DND-41 (cell line): ENCODE measurements around the gene UGT1A5.

Experiments used
- ATAC-seq: fragments of 200-7000 bp; cut with Tn5 transposase; 3 replicates; pipeline ENCODE4 v1.9.1; 2021; ENCODE audit warnings: low read depth; ENCODE audit not compliant: insufficient read depth
- DNase-seq: peaks from one replicate; pipeline ENCODE4 v3.0.0-alpha.2; 2020
- H2AFZ ChIP-seq: 2 replicates; pipeline ENCODE4 v1.6.0; 2012; ENCODE audit warnings: low read depth, low read length
- H3K27ac ChIP-seq: 2 replicates; pipeline ENCODE4 v1.5.1; 2012; ENCODE audit warnings: low read length, inconsistent platforms
- H3K27me3 ChIP-seq: fragments of 200-600 bp; sonication (generic); 2 replicates; pipeline ENCODE4 v1.6.0; 2012; ENCODE audit warnings: low read length, mild to moderate bottlenecking, inconsistent platforms; ENCODE audit not compliant: insufficient read depth, poor library complexity
- H3K36me3 ChIP-seq: 2 replicates; pipeline ENCODE4 v1.5.1; 2012; ENCODE audit warnings: low read length, inconsistent platforms; ENCODE audit not compliant: insufficient read depth
- H3K4me1 ChIP-seq: 2 replicates; pipeline ENCODE4 v1.5.1; 2012; ENCODE audit warnings: mild to moderate bottlenecking, low read length; ENCODE audit not compliant: insufficient read depth
- H3K4me2 ChIP-seq: 2 replicates; pipeline ENCODE4 v1.6.0; 2012; ENCODE audit warnings: mild to moderate bottlenecking, moderate library complexity, low read length, inconsistent platforms; ENCODE audit not compliant: insufficient read depth
- H3K4me3 ChIP-seq, 2 experiments: fragments of 200-600 bp in 1 of 2; shearing (Covaris generic) in 1 of 2; 2 replicates each; pipeline ENCODE4 v1.5.1; 2012 to 2016; ENCODE audit warnings: inconsistent platforms in 2 of 2, low read length in 2 of 2, mild to moderate bottlenecking in 2 of 2, low read depth in 1 of 2, moderate library complexity in 1 of 2
- H3K79me2 ChIP-seq: 2 replicates; pipeline ENCODE4 v1.6.0; 2012; ENCODE audit warnings: low read length, inconsistent platforms; ENCODE audit not compliant: insufficient read depth
- H3K9ac ChIP-seq: 2 replicates; pipeline ENCODE4 v1.6.0; 2012; ENCODE audit warnings: low read depth, mild to moderate bottlenecking, inconsistent platforms, low read length, moderate library complexity
- H3K9me3 ChIP-seq: 2 replicates; pipeline ENCODE4 v1.5.1; 2012; ENCODE audit warnings: low read length, moderate library complexity, mild to moderate bottlenecking, inconsistent platforms; ENCODE audit not compliant: insufficient read depth, severe bottlenecking
- H4K20me1 ChIP-seq: 2 replicates; pipeline ENCODE4 v1.6.0; 2012; ENCODE audit warnings: low read length; ENCODE audit not compliant: insufficient read depth
- EZH2 ChIP-seq: IDR thresholded peaks from 3 replicates; pipeline ENCODE4 v1.6.1; 2012; ENCODE audit warnings: borderline replicate concordance, low read depth, mild to moderate bottlenecking, moderate library complexity, low read length, inconsistent platforms; ENCODE audit not compliant: severe bottlenecking
- TF ChIP-seq, protein P1 (sequence below): IDR thresholded peaks from 2 replicates; pipeline ENCODE4 v1.5.1; 2012; ENCODE audit warnings: borderline replicate concordance, low read length, moderate library complexity, mild to moderate bottlenecking; ENCODE audit not compliant: poor library complexity, severe bottlenecking; ENCODE audit errors: extremely low read depth

The UGT1A5 gene

DNA sequence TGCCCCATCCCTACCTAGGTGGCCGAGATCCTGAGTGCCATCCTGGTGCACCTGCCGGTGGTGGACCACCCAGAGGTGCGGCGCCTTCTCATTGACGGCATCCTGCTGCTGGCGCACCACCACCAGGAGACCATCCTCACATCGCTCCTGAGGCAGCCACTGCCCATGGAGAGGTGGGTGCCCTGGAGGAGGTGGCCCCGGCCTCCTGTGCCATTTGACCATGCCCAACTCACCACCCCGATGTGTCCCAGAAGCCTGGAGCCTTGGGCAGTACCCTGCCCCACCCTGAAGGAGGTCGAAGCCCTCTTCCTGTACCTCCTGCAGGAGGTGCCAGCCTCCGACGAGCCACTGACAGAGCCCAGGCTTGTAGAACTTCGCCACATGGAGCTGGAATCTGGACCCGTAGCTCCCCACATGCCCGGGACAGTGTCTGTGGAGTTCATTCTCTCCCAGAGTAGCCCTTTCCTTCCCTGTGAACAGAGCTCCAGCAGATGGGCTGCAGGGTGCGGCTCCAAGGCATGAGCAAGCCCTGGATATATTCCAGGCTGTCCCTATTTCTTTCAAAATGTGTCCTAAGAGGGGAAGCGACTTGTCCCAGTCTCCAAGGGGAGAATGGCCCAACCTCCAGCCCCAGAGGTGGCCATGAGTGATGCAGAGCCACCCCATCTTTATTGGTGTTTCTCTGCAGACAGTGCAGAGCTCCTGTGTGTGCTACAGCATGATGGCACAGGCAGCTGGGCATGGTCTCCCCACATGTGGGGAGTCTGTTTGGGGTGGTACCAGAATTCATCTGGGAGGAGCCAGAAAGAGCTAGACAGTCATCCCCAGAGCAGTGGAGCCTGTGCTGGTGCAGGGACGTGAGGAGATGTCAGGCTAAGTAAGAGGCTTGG lies 107.4 kb downstream of the UGT1A5 start:
- no peak for DNase-seq
- no peaks in the 10 kb centered on the region for H4K20me1 ChIP-seq

DNA sequence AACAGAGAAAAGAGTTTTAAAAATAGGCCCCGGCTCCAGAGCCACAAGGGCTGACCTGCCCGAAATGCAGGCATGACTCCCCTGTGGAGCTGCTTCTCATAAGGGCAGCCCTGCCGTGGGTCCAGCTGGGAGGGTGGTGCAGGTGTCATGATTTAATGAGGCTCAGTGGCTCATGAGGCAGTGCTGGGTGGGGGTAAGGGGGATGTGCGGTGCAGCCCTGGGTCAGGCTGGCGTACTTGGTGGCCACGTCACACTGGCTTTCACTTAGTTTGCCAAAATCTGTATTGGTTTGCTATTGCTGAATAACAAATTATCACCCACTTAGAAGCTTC lies 108.0 kb downstream of the UGT1A5 start:
- Histone ChIP-seq H3K4me2 (no peak overlapping the region), H3K9me3 (no peaks in the 10 kb centered on the region), H3K27ac (no peak overlapping the region), H2AFZ (no peak overlapping the region), H3K27me3 (no peaks in the 10 kb centered on the region), H3K36me3 (no peaks in the 10 kb centered on the region), H3K4me1 (no peaks in the 10 kb centered on the region), H3K4me3 (no peak overlapping the region), H4K20me1 (no peaks in the 10 kb centered on the region), H3K9ac (no peak overlapping the region), H3K79me2 (no peaks in the 10 kb centered on the region)
- DNase-seq (no peak), ATAC-seq (no peak)
- no peak for TF ChIP-seq EZH2
- TF ChIP-seq, protein P1, sequence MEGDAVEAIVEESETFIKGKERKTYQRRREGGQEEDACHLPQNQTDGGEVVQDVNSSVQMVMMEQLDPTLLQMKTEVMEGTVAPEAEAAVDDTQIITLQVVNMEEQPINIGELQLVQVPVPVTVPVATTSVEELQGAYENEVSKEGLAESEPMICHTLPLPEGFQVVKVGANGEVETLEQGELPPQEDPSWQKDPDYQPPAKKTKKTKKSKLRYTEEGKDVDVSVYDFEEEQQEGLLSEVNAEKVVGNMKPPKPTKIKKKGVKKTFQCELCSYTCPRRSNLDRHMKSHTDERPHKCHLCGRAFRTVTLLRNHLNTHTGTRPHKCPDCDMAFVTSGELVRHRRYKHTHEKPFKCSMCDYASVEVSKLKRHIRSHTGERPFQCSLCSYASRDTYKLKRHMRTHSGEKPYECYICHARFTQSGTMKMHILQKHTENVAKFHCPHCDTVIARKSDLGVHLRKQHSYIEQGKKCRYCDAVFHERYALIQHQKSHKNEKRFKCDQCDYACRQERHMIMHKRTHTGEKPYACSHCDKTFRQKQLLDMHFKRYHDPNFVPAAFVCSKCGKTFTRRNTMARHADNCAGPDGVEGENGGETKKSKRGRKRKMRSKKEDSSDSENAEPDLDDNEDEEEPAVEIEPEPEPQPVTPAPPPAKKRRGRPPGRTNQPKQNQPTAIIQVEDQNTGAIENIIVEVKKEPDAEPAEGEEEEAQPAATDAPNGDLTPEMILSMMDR: no peak

More for the DNA sequence above, 107.4 kb downstream of the UGT1A5 start:
- no peak for TF ChIP-seq EZH2
- TF ChIP-seq, protein P1: no peak
- H3K27me3 ChIP-seq: no peaks in the 10 kb centered on the region
- H3K9me3 ChIP-seq: no peaks in the 10 kb centered on the region
- H3K36me3 ChIP-seq: no peaks in the 10 kb centered on the region
- H3K9ac ChIP-seq: no peak overlapping the region
- no peak overlapping the region for H3K4me3 ChIP-seq
- ATAC-seq: no peak
- H2AFZ ChIP-seq: no peak overlapping the region
- H3K4me1 ChIP-seq: no peaks in the 10 kb centered on the region
- H3K27ac ChIP-seq: no peak overlapping the region
- H3K79me2 ChIP-seq: no peaks in the 10 kb centered on the region
- H3K4me2 ChIP-seq: no peak overlapping the region

DNA sequence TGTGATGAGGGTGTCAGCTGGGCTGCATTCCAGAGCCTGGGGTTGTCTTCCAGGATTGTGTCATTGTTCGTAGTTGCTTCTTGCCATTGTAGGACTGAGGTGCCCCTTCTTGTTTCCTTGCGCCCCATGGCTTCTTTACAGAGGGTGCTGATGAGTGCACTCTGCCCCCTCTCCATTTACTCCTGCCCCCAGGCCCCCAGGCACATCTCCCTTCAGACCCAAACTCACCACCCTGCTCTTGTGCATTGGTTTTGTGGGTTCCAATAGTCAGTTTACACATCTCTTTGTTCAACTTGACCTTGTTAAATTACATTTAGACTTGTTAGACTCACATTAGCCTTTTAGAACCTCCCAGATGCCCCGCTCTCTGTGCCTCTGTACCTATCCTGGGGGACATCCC lies 108.5 kb downstream of the UGT1A5 start:
- no peaks in the 10 kb centered on the region for H4K20me1 ChIP-seq
- no peak for TF ChIP-seq EZH2
- TF ChIP-seq, protein P1: no peak

More for the DNA sequence above, 108.5 kb downstream of the UGT1A5 start:
- H3K27me3 ChIP-seq: no peaks in the 10 kb centered on the region
- H3K27ac ChIP-seq: no peak overlapping the region
- H3K4me1 ChIP-seq: no peaks in the 10 kb centered on the region
- no peaks in the 10 kb centered on the region for H3K79me2 ChIP-seq
- DNase-seq (no peak), ATAC-seq (no peak)
- H3K4me2 ChIP-seq: no peak overlapping the region
- no peak overlapping the region for H3K9ac ChIP-seq
- H3K36me3 ChIP-seq: no peaks in the 10 kb centered on the region
- no peaks in the 10 kb centered on the region for H3K9me3 ChIP-seq
- H3K4me3 ChIP-seq: no peak overlapping the region
- no peak overlapping the region for H2AFZ ChIP-seq
